ENCODE data around the gene PACS2.

PACS2 gene

DNA sequence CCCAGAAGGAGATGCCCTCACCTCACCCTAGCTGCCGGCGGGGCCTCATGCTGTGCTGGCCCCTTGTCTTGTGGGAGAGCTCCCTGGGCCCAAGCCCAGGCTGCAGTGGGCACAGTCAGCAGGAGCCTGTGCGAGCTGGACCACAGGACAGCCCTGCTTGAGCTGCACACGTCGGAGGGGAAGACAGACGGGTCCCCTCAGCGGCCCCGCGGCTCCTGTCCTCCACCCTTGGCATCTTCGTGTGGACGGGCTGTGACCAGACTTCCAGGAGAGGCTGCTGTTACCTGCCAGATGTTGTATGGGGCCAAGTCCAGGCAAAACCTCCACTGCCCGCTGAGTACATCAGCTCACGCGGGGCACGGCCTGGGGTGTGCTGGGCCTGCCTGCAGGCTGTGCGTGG lies 74.4 kb downstream of the PACS2 start:
- TF ChIP-seq, protein P1, sequence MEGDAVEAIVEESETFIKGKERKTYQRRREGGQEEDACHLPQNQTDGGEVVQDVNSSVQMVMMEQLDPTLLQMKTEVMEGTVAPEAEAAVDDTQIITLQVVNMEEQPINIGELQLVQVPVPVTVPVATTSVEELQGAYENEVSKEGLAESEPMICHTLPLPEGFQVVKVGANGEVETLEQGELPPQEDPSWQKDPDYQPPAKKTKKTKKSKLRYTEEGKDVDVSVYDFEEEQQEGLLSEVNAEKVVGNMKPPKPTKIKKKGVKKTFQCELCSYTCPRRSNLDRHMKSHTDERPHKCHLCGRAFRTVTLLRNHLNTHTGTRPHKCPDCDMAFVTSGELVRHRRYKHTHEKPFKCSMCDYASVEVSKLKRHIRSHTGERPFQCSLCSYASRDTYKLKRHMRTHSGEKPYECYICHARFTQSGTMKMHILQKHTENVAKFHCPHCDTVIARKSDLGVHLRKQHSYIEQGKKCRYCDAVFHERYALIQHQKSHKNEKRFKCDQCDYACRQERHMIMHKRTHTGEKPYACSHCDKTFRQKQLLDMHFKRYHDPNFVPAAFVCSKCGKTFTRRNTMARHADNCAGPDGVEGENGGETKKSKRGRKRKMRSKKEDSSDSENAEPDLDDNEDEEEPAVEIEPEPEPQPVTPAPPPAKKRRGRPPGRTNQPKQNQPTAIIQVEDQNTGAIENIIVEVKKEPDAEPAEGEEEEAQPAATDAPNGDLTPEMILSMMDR (IDR thresholded peaks at IDR 0.05) = no peak
- H3K27ac ChIP-seq = peak overlapping the region in 1 of 2 donors; percentile 79
- H3K4me3 ChIP-seq = no peak overlapping the region
- no peak for DNase-seq (ENCODE audit: low spot score)

DNA sequence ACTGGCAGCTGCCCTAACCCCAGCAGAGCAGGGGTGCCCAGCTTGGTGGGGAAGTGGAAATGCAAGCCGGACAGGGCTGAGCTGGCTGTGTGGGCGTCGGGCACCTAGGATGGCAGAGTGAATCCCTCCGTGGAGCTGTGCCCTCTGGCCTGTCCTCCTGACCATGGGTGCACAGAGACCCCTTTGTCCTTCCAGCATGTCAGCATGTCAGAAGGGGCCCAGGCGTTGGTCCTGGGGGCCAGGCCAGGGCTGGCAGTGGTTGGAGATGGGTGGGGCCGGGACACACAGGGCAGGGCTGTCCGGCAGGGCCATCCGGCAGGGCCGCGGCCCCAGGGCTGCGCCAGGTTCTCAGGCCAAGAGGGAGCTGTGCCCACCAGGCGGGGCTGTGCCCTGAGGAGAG lies 75.0 kb downstream of the PACS2 start:
- DNase-seq (ENCODE audit: low spot score) = no peak
- no peak overlapping the region for H3K4me3 ChIP-seq
- peak overlapping the region in 1 of 2 donors; percentile 79 for H3K27ac ChIP-seq
- TF ChIP-seq, protein P1 (IDR thresholded peaks at IDR 0.05) = no peak

DNA sequence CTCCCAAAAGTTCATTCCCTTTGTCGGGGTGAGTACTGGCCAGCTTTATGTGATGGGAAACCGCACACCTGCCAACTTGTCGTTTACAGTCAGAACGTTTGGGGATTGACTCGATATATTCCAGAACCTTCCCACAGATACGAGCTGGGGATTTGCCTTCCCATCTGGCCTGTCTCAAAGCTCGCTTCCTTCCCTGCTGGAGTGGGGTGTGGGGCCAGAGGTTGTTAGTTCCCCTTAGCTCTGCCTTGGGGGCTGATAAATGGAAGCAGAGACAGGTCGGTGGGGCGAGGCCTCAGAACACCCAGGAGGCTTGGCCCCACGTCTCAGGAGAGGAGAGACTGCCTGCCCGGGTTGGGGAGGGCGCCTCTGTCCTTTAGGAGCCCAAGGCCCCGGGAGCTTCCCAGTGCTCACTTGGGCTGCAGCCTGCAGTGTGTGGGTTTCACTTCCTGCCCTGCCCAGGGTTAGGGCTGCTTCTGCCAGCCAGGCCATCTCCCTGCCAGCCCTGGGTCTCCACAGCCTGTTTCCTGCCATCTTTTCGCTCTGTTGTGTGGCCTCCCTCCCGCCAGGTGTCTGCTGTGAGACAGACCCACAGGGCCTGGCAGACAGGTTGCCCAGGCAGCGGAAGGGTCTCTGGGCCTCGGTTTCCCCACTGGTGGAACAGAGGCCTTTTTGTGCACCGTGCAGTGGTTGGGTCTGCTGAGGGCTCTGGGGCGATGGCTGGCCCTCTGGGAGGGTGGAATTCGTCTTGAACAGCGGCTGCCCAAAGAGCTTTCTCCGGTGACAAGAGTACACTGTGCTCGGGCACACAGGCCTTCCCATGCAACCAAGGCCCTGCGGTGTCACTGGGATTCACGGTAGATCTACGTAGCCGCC lies 75.7 kb downstream of the PACS2 start:
- Histone ChIP-seq H3K4me3 (no peak overlapping the region), H3K27ac (peak overlapping the region in 1 of 2 donors; percentile 79)
- TF ChIP-seq, protein P1 (IDR thresholded peaks at IDR 0.05) = no peak
- no peak for DNase-seq (ENCODE audit: low spot score)

DNA sequence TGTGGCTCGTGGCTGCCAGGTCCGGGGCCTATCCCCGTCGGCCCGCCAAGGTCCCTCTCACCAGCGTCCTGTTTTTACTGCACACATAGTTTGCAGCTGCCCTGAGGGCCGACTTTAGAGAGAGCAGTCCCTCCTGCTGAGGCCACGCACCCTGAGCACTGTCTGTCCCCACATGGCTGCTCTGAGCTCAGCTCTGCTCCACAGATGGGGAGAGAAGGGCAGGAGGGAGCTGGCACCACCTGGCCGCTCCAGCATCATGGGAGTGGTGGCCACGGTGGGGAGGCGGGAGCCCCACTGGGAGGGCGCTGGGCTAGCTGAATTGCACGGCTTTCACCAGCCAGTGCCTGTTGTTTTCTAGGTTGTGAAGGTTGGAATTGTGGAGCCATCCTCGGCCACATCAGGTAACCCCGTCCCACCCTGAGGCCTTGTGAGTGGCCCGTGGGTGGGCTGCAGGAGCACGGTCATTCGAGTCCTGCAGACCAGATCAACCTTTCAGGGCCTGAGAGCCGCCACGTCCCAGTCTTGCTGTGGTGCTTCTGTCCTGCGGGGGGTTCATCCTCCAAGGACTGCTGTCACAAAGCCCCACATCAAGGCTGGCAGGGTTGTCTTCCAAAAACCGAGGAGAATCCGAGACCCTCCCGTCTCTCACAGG lies 76.4 kb downstream of the PACS2 start:
- peak overlapping the region in 1 of 2 donors; percentile 79 for H3K27ac ChIP-seq
- TF ChIP-seq, protein P1 (IDR thresholded peaks at IDR 0.05) = no peak
- no peak overlapping the region for H3K4me3 ChIP-seq
- DNase-seq (ENCODE audit: low spot score) = no peak

DNA sequence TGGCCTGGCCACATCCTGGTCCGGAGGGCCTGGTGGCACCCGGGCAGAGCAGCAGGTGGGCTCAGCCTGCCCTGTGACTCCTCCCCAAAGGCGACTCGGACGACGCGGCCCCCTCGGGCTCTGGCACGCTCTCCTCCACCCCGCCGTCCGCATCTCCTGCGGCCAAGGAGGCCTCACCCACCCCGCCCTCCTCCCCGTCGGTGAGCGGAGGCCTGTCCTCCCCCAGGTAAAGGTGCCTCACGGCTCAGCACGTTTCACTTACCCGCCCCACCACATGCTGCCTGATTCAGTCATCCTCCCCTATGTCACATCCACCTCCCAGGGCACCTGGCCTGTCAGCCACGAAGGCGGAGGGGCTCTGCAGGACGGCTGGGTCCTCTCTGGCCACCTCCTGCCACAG lies 77.0 kb downstream of the PACS2 start:
- Histone ChIP-seq H3K27ac (no peak overlapping the region), H3K4me3 (no peak overlapping the region)
- TF ChIP-seq, protein P1 (IDR thresholded peaks at IDR 0.05) = no peak
- no peak for DNase-seq (ENCODE audit: low spot score)

DNA sequence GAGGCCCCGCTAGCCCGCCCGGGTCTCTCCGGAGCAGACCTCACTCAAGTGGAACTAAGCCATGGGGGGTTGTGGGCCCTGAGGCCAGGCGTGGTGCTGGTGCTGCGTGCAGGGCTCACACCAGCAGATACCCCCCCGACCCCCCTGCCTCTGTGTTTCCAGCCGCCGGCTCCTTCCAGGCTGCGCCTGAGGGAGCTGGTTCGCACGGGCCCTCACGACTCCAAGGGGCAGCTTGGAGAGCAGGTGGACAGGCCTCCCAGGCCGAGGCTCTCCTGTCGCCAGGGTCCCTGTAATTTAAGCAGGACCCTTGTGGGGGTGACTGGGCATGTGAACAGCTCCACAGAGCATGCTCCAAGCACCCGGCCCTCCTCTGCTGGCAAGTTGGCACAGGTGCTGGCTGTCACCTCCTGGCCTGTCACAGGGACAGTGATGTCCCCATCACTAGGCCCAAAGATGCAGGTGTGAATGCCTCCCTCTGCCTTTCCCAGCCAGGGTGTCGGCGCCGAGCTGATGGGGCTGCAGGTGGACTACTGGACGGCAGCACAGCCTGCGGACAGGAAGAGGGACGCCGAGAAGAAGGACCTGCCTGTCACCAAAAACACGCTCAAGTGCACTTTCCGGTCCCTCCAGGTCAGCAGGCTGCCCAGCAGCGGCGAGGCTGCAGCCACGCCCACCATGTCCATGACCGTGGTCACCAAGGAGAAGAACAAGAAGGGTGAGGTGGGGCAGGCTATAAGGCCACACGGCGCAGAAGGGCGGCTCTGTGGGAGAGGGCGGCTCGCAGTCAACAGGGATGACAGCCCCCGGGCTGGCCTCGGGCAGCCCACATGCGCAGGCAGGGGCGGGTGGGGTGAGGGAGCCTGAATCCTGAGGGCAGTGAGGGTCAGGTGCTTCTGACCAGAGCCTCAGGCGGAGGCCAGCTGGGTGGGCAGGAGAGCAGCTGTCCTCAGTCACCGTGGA lies 77.9 kb downstream of the PACS2 start:
- Histone ChIP-seq H3K27ac (no peak overlapping the region), H3K4me3 (no peak overlapping the region)
- TF ChIP-seq, protein P1 (IDR thresholded peaks at IDR 0.05) = no peak
- no peak for DNase-seq (ENCODE audit: low spot score)
